ENCODE measurements around the gene DMPK.
"Not testable (repeated sequence)": the region's sequence is repeated elsewhere in the genome, so short reads cannot be mapped to it uniquely, and the experiment has no call there.

DMPK gene

GRCh38 chr19:45742969-45743368 lies 39.3 kb downstream of the DMPK start:
- no peak for DNase-seq (ENCODE audit: low read depth)

- DNase-seq (ENCODE audit: low read depth): no peak
These were observed 42.5 kb downstream of the DMPK start for GRCh38 chr19:45739498-45740439.

GRCh38 chr19:45733160-45733810 lies 49.0 kb downstream of the DMPK start, which contains the start of gene MEIOSIN:
Gene MEIOSIN, plus strand, starts transcription at chr19:45733439. Its CDS starts 1,938 bp downstream, at chr19:45735377.
- no peak for DNase-seq (ENCODE audit: low read depth)

- peak; percentile 99 for DNase-seq (ENCODE audit: low read depth)
These were observed 51.7 kb downstream of the DMPK start, which contains the start of gene FBXO46 for GRCh38 chr19:45730368-45731288. Gene FBXO46, minus strand, starts transcription at chr19:45730896. Its CDS starts 17,401 bp downstream, at chr19:45713495.

GRCh38 chr19:45729800-45730290 lies 52.4 kb downstream of the DMPK start:
- no peak for DNase-seq (ENCODE audit: low read depth)

GRCh38 chr19:45728683-45729082 lies 53.6 kb downstream of the DMPK start:
- DNase-seq (ENCODE audit: low read depth): not testable (repeated sequence)

- DNase-seq (ENCODE audit: low read depth): not testable (repeated sequence)
These were observed 62.2 kb downstream of the DMPK start for GRCh38 chr19:45720065-45720464.
